DND-41 (cell line): ENCODE measurements around the gene PGLYRP3.

Source experiments
- ATAC-seq: fragments of 200-7000 bp; cut with Tn5 transposase; 3 replicates; pipeline ENCODE4 v1.9.1; 2021; ENCODE audit warnings: low read depth; ENCODE audit not compliant: insufficient read depth
- DNase-seq: peaks from one replicate; pipeline ENCODE4 v3.0.0-alpha.2; 2020
- H2AFZ ChIP-seq: 2 replicates; pipeline ENCODE4 v1.6.0; 2012; ENCODE audit warnings: low read depth, low read length
- H3K27ac ChIP-seq: 2 replicates; pipeline ENCODE4 v1.5.1; 2012; ENCODE audit warnings: low read length, inconsistent platforms
- H3K27me3 ChIP-seq: fragments of 200-600 bp; sonication (generic); 2 replicates; pipeline ENCODE4 v1.6.0; 2012; ENCODE audit warnings: low read length, mild to moderate bottlenecking, inconsistent platforms; ENCODE audit not compliant: insufficient read depth, poor library complexity
- H3K36me3 ChIP-seq: 2 replicates; pipeline ENCODE4 v1.5.1; 2012; ENCODE audit warnings: low read length, inconsistent platforms; ENCODE audit not compliant: insufficient read depth
- H3K4me1 ChIP-seq: 2 replicates; pipeline ENCODE4 v1.5.1; 2012; ENCODE audit warnings: mild to moderate bottlenecking, low read length; ENCODE audit not compliant: insufficient read depth
- H3K4me2 ChIP-seq: 2 replicates; pipeline ENCODE4 v1.6.0; 2012; ENCODE audit warnings: mild to moderate bottlenecking, moderate library complexity, low read length, inconsistent platforms; ENCODE audit not compliant: insufficient read depth
- H3K4me3 ChIP-seq, 2 experiments: fragments of 200-600 bp in 1 of 2; shearing (Covaris generic) in 1 of 2; 2 replicates each; pipeline ENCODE4 v1.5.1; 2012 to 2016; ENCODE audit warnings: inconsistent platforms in 2 of 2, low read length in 2 of 2, mild to moderate bottlenecking in 2 of 2, low read depth in 1 of 2, moderate library complexity in 1 of 2
- H3K79me2 ChIP-seq: 2 replicates; pipeline ENCODE4 v1.6.0; 2012; ENCODE audit warnings: low read length, inconsistent platforms; ENCODE audit not compliant: insufficient read depth
- H3K9ac ChIP-seq: 2 replicates; pipeline ENCODE4 v1.6.0; 2012; ENCODE audit warnings: low read depth, mild to moderate bottlenecking, inconsistent platforms, low read length, moderate library complexity
- H3K9me3 ChIP-seq: 2 replicates; pipeline ENCODE4 v1.5.1; 2012; ENCODE audit warnings: low read length, moderate library complexity, mild to moderate bottlenecking, inconsistent platforms; ENCODE audit not compliant: insufficient read depth, severe bottlenecking
- H4K20me1 ChIP-seq: 2 replicates; pipeline ENCODE4 v1.6.0; 2012; ENCODE audit warnings: low read length; ENCODE audit not compliant: insufficient read depth
- CTCF ChIP-seq: IDR thresholded peaks from 2 replicates; pipeline ENCODE4 v1.5.1; 2012; ENCODE audit warnings: borderline replicate concordance, low read length, moderate library complexity, mild to moderate bottlenecking; ENCODE audit not compliant: poor library complexity, severe bottlenecking; ENCODE audit errors: extremely low read depth
- EZH2 ChIP-seq: IDR thresholded peaks from 3 replicates; pipeline ENCODE4 v1.6.1; 2012; ENCODE audit warnings: borderline replicate concordance, low read depth, mild to moderate bottlenecking, moderate library complexity, low read length, inconsistent platforms; ENCODE audit not compliant: severe bottlenecking

The PGLYRP3 gene

GRCh38 chr1:153292740-153293479 lies 19.8 kb downstream of the PGLYRP3 start:
- Histone ChIP-seq H3K4me1 (no peaks in the 10 kb centered on the region), H3K27me3 (peaks cover 5% of the 10 kb centered on the region), H2AFZ (no peak overlapping the region), H3K9me3 (no peaks in the 10 kb centered on the region), H3K79me2 (no peaks in the 10 kb centered on the region), H3K9ac (no peak overlapping the region), H3K4me2 (no peak overlapping the region), H3K36me3 (no peaks in the 10 kb centered on the region), H3K27ac (no peak overlapping the region), H3K4me3 (no peak overlapping the region), H4K20me1 (no peaks in the 10 kb centered on the region)
- no peak for DNase-seq
- ATAC-seq = no peak
- TF ChIP-seq CTCF (no peak), EZH2 (no peak)

- H3K79me2 ChIP-seq = no peaks in the 10 kb centered on the region
- ATAC-seq = no peak
- H3K9ac ChIP-seq = no peak overlapping the region
- no peaks in the 10 kb centered on the region for H4K20me1 ChIP-seq
- H3K27ac ChIP-seq = no peak overlapping the region
- no peak for DNase-seq
- H3K4me3 ChIP-seq = no peak overlapping the region
- H3K36me3 ChIP-seq = no peaks in the 10 kb centered on the region
- no peak for TF ChIP-seq EZH2
- TF ChIP-seq CTCF = no peak
- H3K9me3 ChIP-seq = no peaks in the 10 kb centered on the region
- no peak overlapping the region for H2AFZ ChIP-seq
- peaks cover 5% of the 10 kb centered on the region for H3K27me3 ChIP-seq
- no peak overlapping the region for H3K4me2 ChIP-seq
- no peaks in the 10 kb centered on the region for H3K4me1 ChIP-seq
These were observed 20.6 kb downstream of the PGLYRP3 start for GRCh38 chr1:153292185-153292584.

DNA sequence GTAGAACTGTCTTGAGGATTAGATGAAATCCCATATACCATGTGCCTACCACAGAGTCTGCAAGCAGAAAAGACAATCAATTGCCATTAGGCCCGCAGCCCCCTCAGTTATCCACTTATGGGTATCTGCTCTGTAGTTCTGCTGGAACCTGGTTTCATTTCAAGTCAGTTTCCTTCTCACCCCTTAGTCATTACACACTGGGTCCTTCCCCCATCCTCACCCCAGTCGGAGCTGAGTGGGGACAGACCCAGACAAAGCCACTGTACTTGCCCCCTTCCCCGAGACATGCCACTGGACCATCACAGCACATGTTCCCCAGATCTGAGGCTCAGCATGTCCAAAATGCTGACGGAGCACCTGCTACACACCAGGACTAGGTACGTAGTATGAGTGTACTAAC lies 21.2 kb downstream of the PGLYRP3 start:
- DNase-seq = no peak
- H3K4me1 ChIP-seq = no peaks in the 10 kb centered on the region
- no peak overlapping the region for H3K9ac ChIP-seq
- no peak overlapping the region for H3K27ac ChIP-seq
- H4K20me1 ChIP-seq = no peaks in the 10 kb centered on the region
- no peak overlapping the region for H2AFZ ChIP-seq
- no peaks in the 10 kb centered on the region for H3K79me2 ChIP-seq
- no peak for ATAC-seq
- TF ChIP-seq CTCF (no peak), EZH2 (no peak)
- H3K4me2 ChIP-seq = no peak overlapping the region
- H3K27me3 ChIP-seq = peaks cover 5% of the 10 kb centered on the region
- H3K36me3 ChIP-seq = no peaks in the 10 kb centered on the region
- H3K9me3 ChIP-seq = no peaks in the 10 kb centered on the region
- no peak overlapping the region for H3K4me3 ChIP-seq
